Measurements from ENCODE around the gene GDF9. TPM values are rescaled to one million over a fixed set of nuclear protein-coding genes. Genes with fewer than 3 reads are reported as not detected.

Gene GDF9
- total RNA-seq, 1 experiment from 2014 or later: 0.59 TPM

DNA sequence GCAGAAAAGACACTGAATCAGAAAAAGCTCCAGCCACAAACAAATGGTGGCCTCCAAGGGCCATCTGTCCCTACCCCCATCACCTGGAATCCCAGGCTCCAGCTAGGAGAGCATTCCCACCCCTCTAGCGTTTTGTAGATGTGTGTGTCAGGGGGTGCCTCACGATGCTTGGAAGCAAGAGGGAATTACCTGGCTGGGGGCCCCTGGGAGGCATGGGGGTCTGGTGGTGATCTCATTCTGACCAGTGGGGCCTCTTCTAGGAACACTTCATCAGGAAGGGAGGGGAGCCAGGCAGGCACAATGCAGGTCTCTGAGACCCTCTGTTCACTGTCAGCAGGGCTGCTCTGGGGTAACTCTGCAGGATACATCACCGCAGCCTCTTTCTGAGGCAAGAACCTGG is 41.8 kb downstream of the GDF9 start:
- no peaks in the 10 kb centered on the region; the same call in 1 of the 2 replicates for H3K36me3 ChIP-seq (ENCODE audit: control insufficient read depth, insufficient read depth, low read length)
- ChIA-PET POLR2A (no interaction called here), CTCF (no interaction called here)
- no TSS peak for BruUV-seq (replicated peaks)
- peaks cover 2% of the 10 kb centered on the region; the same call in 1 of the 2 replicates for H3K4me1 ChIP-seq
- Mint-ChIP-seq H3K4me1 (ENCODE audit: low read depth, unreplicated experiment) (no peaks in the 10 kb centered on the region), H3K4me3 (ENCODE audit: unreplicated experiment) (no peak overlapping the region), H3K9me3 (ENCODE audit: unreplicated experiment) (no peaks in the 10 kb centered on the region), H3K36me3 (ENCODE audit: insufficient read depth, unreplicated experiment) (no peaks in the 10 kb centered on the region), H3K27ac (ENCODE audit: unreplicated experiment) (no peak overlapping the region), H3K27me3 (ENCODE audit: insufficient read depth, unreplicated experiment) (no peaks in the 10 kb centered on the region)
- intact Hi-C loops (cut with micrococcal nuclease; ENCODE audit: unreplicated experiment): loop anchor here (5.0 kb wide), 1 partner anchor 162 kb away; no protein-coding TSS in a partner anchor
- TF ChIP-seq, protein P1, sequence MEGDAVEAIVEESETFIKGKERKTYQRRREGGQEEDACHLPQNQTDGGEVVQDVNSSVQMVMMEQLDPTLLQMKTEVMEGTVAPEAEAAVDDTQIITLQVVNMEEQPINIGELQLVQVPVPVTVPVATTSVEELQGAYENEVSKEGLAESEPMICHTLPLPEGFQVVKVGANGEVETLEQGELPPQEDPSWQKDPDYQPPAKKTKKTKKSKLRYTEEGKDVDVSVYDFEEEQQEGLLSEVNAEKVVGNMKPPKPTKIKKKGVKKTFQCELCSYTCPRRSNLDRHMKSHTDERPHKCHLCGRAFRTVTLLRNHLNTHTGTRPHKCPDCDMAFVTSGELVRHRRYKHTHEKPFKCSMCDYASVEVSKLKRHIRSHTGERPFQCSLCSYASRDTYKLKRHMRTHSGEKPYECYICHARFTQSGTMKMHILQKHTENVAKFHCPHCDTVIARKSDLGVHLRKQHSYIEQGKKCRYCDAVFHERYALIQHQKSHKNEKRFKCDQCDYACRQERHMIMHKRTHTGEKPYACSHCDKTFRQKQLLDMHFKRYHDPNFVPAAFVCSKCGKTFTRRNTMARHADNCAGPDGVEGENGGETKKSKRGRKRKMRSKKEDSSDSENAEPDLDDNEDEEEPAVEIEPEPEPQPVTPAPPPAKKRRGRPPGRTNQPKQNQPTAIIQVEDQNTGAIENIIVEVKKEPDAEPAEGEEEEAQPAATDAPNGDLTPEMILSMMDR (IDR thresholded peaks at IDR 0.05; ENCODE audit: insufficient read depth in 1 of 2, low read depth in 1 of 2, low read length in 1 of 2, severe bottlenecking in 1 of 2, unreplicated experiment in 1 of 2): no peak
- DNase-seq: no peak
- no peaks in the 10 kb centered on the region for H3K9me3 ChIP-seq
- H3K4me3 ChIP-seq (ENCODE audit: low read depth, low read length): no peak overlapping the region
- H3K27me3 ChIP-seq (replicated peaks; ENCODE audit: control insufficient read depth, insufficient read depth, low read length): no peaks in the 10 kb centered on the region

DNA sequence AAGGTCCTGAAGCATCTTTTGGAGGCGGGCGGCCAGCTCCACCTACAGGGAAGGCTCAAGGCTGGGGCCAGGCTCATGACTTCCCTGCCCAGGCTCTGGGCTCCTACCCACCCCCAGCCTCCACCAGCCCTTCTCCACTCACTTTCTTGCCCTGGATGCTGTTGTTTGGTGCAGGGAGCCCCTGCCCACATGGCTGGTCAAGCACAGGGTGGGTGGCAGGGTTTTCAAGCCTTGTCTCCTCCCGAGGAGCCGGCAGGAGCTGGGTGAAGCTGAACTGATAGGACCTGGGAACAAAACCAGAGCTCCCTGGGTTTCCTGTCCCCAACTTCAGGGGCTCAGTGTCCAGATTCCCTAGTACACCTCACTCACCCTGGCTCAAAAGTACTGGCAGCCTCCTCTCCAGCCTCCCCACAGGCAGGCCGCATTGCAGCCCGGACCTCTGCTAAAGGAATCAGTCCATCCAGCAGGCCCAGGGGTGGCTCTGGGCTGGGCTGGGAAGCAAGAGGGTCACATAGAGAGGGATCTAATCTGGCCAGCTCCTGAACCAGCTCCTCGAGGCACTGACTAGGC is 42.7 kb downstream of the GDF9 start:
- Histone ChIP-seq H3K4me3 (ENCODE audit: low read depth, low read length) (no peak overlapping the region), H3K4me1 (no peaks in the 10 kb centered on the region; the same call in 1 of the 2 replicates), H3K36me3 (ENCODE audit: control insufficient read depth, insufficient read depth, low read length) (no peaks in the 10 kb centered on the region; the same call in 1 of the 2 replicates), H3K9me3 (no peaks in the 10 kb centered on the region), H3K27me3 (replicated peaks; ENCODE audit: control insufficient read depth, insufficient read depth, low read length) (no peaks in the 10 kb centered on the region)
- ChIA-PET CTCF (interaction anchor here (0.9 kb wide), 1 partner anchor 16 kb away, joined by 3 read pairs; no protein-coding TSS in a partner anchor), POLR2A (no interaction called here)
- BruUV-seq (replicated peaks): no TSS peak
- no peak overlapping the region for H3K27ac Mint-ChIP-seq (ENCODE audit: unreplicated experiment)
- no peak for DNase-seq
- intact Hi-C loops (cut with micrococcal nuclease; ENCODE audit: unreplicated experiment): loop anchor here (5.0 kb wide), 1 partner anchor 161 kb away; no protein-coding TSS in a partner anchor
- no peaks in the 10 kb centered on the region for H3K4me1 Mint-ChIP-seq (ENCODE audit: low read depth, unreplicated experiment)
- H3K9me3 Mint-ChIP-seq (ENCODE audit: unreplicated experiment): no peaks in the 10 kb centered on the region
- H3K27me3 Mint-ChIP-seq (ENCODE audit: insufficient read depth, unreplicated experiment): no peaks in the 10 kb centered on the region
- H3K4me3 Mint-ChIP-seq (ENCODE audit: unreplicated experiment): no peak overlapping the region
- H3K36me3 Mint-ChIP-seq (ENCODE audit: insufficient read depth, unreplicated experiment): no peaks in the 10 kb centered on the region
- TF ChIP-seq, protein P1 (IDR thresholded peaks at IDR 0.05; ENCODE audit: insufficient read depth in 1 of 2, low read depth in 1 of 2, low read length in 1 of 2, severe bottlenecking in 1 of 2, unreplicated experiment in 1 of 2): no peak

DNA sequence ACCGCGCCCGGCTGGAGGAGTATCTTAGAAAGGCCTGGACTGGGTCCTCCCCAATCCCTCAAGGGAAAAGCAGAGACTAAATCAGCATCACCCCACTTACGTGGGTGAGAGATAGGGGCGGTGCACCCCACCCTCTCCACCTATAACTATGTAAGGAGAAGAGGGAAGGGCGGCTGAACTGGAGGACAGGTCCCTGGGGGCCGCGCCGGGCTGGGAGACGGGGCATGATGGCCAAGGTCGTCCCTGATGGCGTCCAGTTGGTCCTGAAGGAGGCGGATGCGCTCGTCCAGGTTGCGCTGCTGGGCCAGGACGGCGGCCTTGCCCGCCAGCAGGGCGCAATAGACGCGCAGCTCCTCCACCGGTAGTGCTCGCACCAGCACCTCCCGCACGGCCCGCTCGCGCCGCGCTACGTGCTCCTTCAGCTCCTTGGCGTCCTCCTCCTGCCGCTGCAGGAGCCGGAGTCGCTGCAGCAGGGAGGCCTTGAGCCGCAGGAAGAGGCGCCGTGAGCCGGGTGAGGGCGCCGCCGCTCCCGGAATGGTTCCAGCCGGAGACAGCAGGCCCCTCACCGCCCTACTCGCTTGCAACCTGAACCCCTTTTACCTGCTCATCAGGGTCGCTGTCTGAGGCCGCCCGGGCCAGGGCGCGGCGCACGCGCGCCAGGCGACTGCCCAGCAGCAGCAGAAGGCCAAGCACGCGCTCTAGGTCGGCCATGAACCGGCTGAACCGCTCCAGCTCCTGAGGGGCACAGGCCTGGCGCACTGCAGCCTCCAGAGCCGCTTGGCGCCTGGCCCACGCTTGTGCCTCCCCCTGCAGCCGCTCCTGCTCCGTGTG is 43.4 kb downstream of the GDF9 start:
- no peaks in the 10 kb centered on the region for H3K4me1 Mint-ChIP-seq (ENCODE audit: low read depth, unreplicated experiment)
- no peak overlapping the region for H3K27ac Mint-ChIP-seq (ENCODE audit: unreplicated experiment)
- no peaks in the 10 kb centered on the region for H3K9me3 ChIP-seq
- no peaks in the 10 kb centered on the region for H3K9me3 Mint-ChIP-seq (ENCODE audit: unreplicated experiment)
- H3K4me1 ChIP-seq: no peaks in the 10 kb centered on the region; the same call in 1 of the 2 replicates
- DNase-seq: no peak
- TF ChIP-seq, protein P1 (IDR thresholded peaks at IDR 0.05; ENCODE audit: insufficient read depth in 1 of 2, low read depth in 1 of 2, low read length in 1 of 2, severe bottlenecking in 1 of 2, unreplicated experiment in 1 of 2): no peak
- H3K4me3 ChIP-seq (ENCODE audit: low read depth, low read length): no peak overlapping the region
- CTCF ChIA-PET: interaction anchor here (0.9 to 4.0 kb wide), 2 partner anchors 15 to 16 kb away, joined by 3 to 115 read pairs; no protein-coding TSS in a partner anchor
- no peaks in the 10 kb centered on the region for H3K27me3 ChIP-seq (replicated peaks; ENCODE audit: control insufficient read depth, insufficient read depth, low read length)
- no peaks in the 10 kb centered on the region; the same call in 1 of the 2 replicates for H3K36me3 ChIP-seq (ENCODE audit: control insufficient read depth, insufficient read depth, low read length)
- POLR2A ChIA-PET: no interaction called here
- no peaks in the 10 kb centered on the region for H3K36me3 Mint-ChIP-seq (ENCODE audit: insufficient read depth, unreplicated experiment)
- BruUV-seq (replicated peaks): no TSS peak
- H3K27me3 Mint-ChIP-seq (ENCODE audit: insufficient read depth, unreplicated experiment): no peaks in the 10 kb centered on the region
- intact Hi-C loops (cut with micrococcal nuclease; ENCODE audit: unreplicated experiment): loop anchor here (5.0 kb wide), 1 partner anchor 161 kb away; no protein-coding TSS in a partner anchor
- H3K4me3 Mint-ChIP-seq (ENCODE audit: unreplicated experiment): no peak overlapping the region

Measured in Caco-2 (cell line).